HG02852 (cell line): ENCODE results near the gene EIF4G3.
"Not testable (repeated sequence)": the region's sequence is repeated elsewhere in the genome, so short reads cannot be mapped to it uniquely, and the experiment has no call there.

Experiments
- ATAC-seq: cut with Tn5 transposase; IDR thresholded peaks from one replicate; pipeline ENCODE4 v1.9.1; 2021; ENCODE audit warnings: mild to moderate bottlenecking, moderate library complexity; ENCODE audit not compliant: unreplicated experiment

EIF4G3 gene

GRCh38 chr1:20885121-20885520 is 291.6 kb downstream of the EIF4G3 start:
- no peak for ATAC-seq

GRCh38 chr1:20884513-20884912 is 292.2 kb downstream of the EIF4G3 start:
- no peak for ATAC-seq

GRCh38 chr1:20883766-20884165 is 292.9 kb downstream of the EIF4G3 start:
- no peak for ATAC-seq

- no peak for ATAC-seq
These were observed 293.9 kb downstream of the EIF4G3 start for GRCh38 chr1:20882837-20883236.

- no peak for ATAC-seq
These were observed 297.9 kb downstream of the EIF4G3 start for GRCh38 chr1:20878799-20879198.

- no peak for ATAC-seq
These were observed 301.3 kb downstream of the EIF4G3 start for GRCh38 chr1:20875198-20875973.

GRCh38 chr1:20873311-20873710 is 303.4 kb downstream of the EIF4G3 start:
- ATAC-seq, result no peak

GRCh38 chr1:20871419-20871818 is 305.3 kb downstream of the EIF4G3 start:
- no peak for ATAC-seq

- ATAC-seq, result no peak
These were observed 306.0 kb downstream of the EIF4G3 start for GRCh38 chr1:20870718-20871117.

GRCh38 chr1:20868263-20868662 is 308.4 kb downstream of the EIF4G3 start:
- no peak for ATAC-seq

GRCh38 chr1:20867847-20868246 is 308.9 kb downstream of the EIF4G3 start:
- ATAC-seq, result no peak

- no peak for ATAC-seq
These were observed 309.6 kb downstream of the EIF4G3 start for GRCh38 chr1:20867062-20867461.

- no peak for ATAC-seq
These were observed 311.7 kb downstream of the EIF4G3 start for GRCh38 chr1:20865001-20865400.

- ATAC-seq, result no peak
These were observed 322.2 kb downstream of the EIF4G3 start for GRCh38 chr1:20854529-20854928.

GRCh38 chr1:20851791-20852190 is 324.9 kb downstream of the EIF4G3 start:
- not testable (repeated sequence) for ATAC-seq

GRCh38 chr1:20850021-20850420 is 326.7 kb downstream of the EIF4G3 start:
- ATAC-seq, result no peak

- no peak for ATAC-seq
These were observed 327.6 kb downstream of the EIF4G3 start for GRCh38 chr1:20849100-20849499.

- ATAC-seq, result no peak
These were observed 328.5 kb downstream of the EIF4G3 start for GRCh38 chr1:20848162-20848561.

- no peak for ATAC-seq
These were observed 329.1 kb downstream of the EIF4G3 start for GRCh38 chr1:20847611-20848080.

- no peak for ATAC-seq
These were observed 330.0 kb downstream of the EIF4G3 start for GRCh38 chr1:20846461-20847374.

- no peak for ATAC-seq
These were observed 336.0 kb downstream of the EIF4G3 start for GRCh38 chr1:20840731-20841130.
